K562 (cell line): ENCODE results near the gene BEST1. TPM values are rescaled to one million over a fixed set of nuclear protein-coding genes. Genes with fewer than 3 reads are reported as not detected.

Experiments used
- ATF4 ChIP-seq: fragments of 450-650 bp; formaldehyde crosslinking; IDR thresholded peaks from 2 replicates; pipeline ENCODE4 v1.4.0; 2022; ENCODE audit warnings: mild to moderate bottlenecking, moderate library complexity
- DMBX1 ChIP-seq: fragments of 250-450 bp; sonication (Bioruptor Pico); IDR thresholded peaks from 2 replicates; pipeline ENCODE4 v1.8.0; 2022; ENCODE audit warnings: inconsistent platforms, mild to moderate bottlenecking, moderate library complexity, borderline replicate concordance
- HDAC8 ChIP-seq: fragments of 450-650 bp; IDR thresholded peaks from 2 replicates; pipeline ENCODE4 v1.6.1; 2016; ENCODE audit warnings: mild to moderate bottlenecking, missing genetic modification characterization, moderate library complexity, missing compliant biosample characterization
- JUNB ChIP-seq: fragments of 450-650 bp; formaldehyde crosslinking; conservative IDR thresholded peaks from 2 replicates; pipeline ENCODE4 v1.4.0; 2020; ENCODE audit warnings: mild to moderate bottlenecking
- MCM2 ChIP-seq: fragments of 450-650 bp; IDR thresholded peaks from 2 replicates; pipeline ENCODE4 v1.6.1; 2017; ENCODE audit warnings: low read depth, mild to moderate bottlenecking
- MTA2 ChIP-seq: fragments of 450-650 bp; IDR thresholded peaks from 2 replicates; pipeline ENCODE4 v1.6.1; 2016; ENCODE audit warnings: low read depth
- NFRKB ChIP-seq: fragments of 450-650 bp; IDR thresholded peaks from 2 replicates; pipeline ENCODE4 v1.6.1; 2016; ENCODE audit warnings: low read depth
- NONO ChIP-seq, 2 experiments: fragments of 200-400 bp in 1 of 2; fragments of 450-650 bp in 1 of 2; formaldehyde crosslinking in 1 of 2; IDR thresholded peaks; 2 replicates each; pipeline ENCODE4 v1.6.1; 2017; ENCODE audit warnings: low read depth in 2 of 2, mild to moderate bottlenecking in 2 of 2, moderate library complexity in 2 of 2, low read length in 1 of 2
- RFX5 ChIP-seq: IDR thresholded peaks from 2 replicates; pipeline ENCODE4 v1.6.1; 2011; ENCODE audit warnings: low read depth, mild to moderate bottlenecking, improper control_type of control experiment, low read length
- SMAD3 ChIP-seq: fragments of 450-650 bp; formaldehyde crosslinking; conservative IDR thresholded peaks from 2 replicates; pipeline ENCODE4 v1.4.0; 2020; ENCODE audit warnings: mild to moderate bottlenecking
- SNRNP70 ChIP-seq: fragments of 200-400 bp; formaldehyde crosslinking; optimal IDR thresholded peaks from 2 replicates; pipeline ENCODE3; 2017; ENCODE audit warnings: low read depth, low read length
- TAF1 ChIP-seq: IDR thresholded peaks from 2 replicates; pipeline ENCODE4 v1.6.1; 2011; ENCODE audit warnings: mild to moderate bottlenecking, low read length, moderate library complexity; ENCODE audit not compliant: insufficient read depth, control insufficient read depth, severe bottlenecking; ENCODE audit errors: extremely low read depth
- ZC3H4 ChIP-seq: sonication (generic); formaldehyde crosslinking; IDR thresholded peaks from 2 replicates; pipeline ENCODE4 v1.9.0; 2021; ENCODE audit warnings: missing genetic modification reagents, borderline replicate concordance
- ZNF175 ChIP-seq: fragments of 200-800 bp; sonication (Bioruptor generic); IDR thresholded peaks from 2 replicates; pipeline ENCODE4 v1.6.1; 2016; ENCODE audit warnings: low read depth, mild to moderate bottlenecking, missing genetic modification characterization, missing compliant biosample characterization
- ZNF668 ChIP-seq: fragments of 250-450 bp; sonication (Bioruptor Pico); IDR thresholded peaks from 2 replicates; pipeline ENCODE4 v1.8.0; 2022; ENCODE audit warnings: mild to moderate bottlenecking, inconsistent platforms
- polyA plus RNA-seq, 8 experiments: library from polyadenylated mRNA; depleted of rRNA in 4 of 8; stranded (reverse) in 5 of 8; unstranded in 3 of 8; fragments of >200 nt; fragmentation: Nextera tagmentation in 2 of 8; fragmentation: Illumina TruSeq in 1 of 8; extraction: Ambion mirVana in 2 of 8; extraction: Trizol in 1 of 8; gene quantifications; 2 replicates each; pipeline versions ENCODE4 v1.2.1 to v1.2.3, GENCODE V29; 2011 to 2014; ENCODE audit warnings: inconsistent platforms in 1 of 8, missing spikeins in 1 of 8
- total RNA-seq, 7 experiments: library from RNA; depleted of rRNA in 6 of 7; stranded (reverse); fragments of >200 nt in 6 of 7; fragmentation: Illumina TruSeq in 2 of 7; extraction: Trizol in 2 of 7; gene quantifications; 2 replicates each; pipeline versions ENCODE4 v1.2.1 to v1.2.3, GENCODE V29; 2011 to 2021; ENCODE audit warnings: low replicate concordance in 1 of 7
- TF ChIP-seq, protein P1 (sequence below), 2 experiments: fragments of 450-650 bp; IDR thresholded peaks; 2 replicates each; pipeline ENCODE4 v1.6.1; 2018; ENCODE audit warnings: mild to moderate bottlenecking in 2 of 2, low read depth in 1 of 2; ENCODE audit not compliant: partially characterized antibody in 2 of 2
- TF ChIP-seq, protein P2 (sequence below): fragments of 250-450 bp; sonication (Bioruptor Pico); IDR thresholded peaks from 2 replicates; pipeline ENCODE4 v1.4.0; 2020; ENCODE audit warnings: borderline replicate concordance
- TF ChIP-seq, protein P3 (sequence below): fragments of 250-450 bp; sonication (Bioruptor Pico); IDR thresholded peaks from 2 replicates; pipeline ENCODE4 v1.4.0; 2020; ENCODE audit warnings: mild to moderate bottlenecking, moderate library complexity

BEST1 gene
- total and polyA plus RNA-seq, 9 of the 15 experiments (the other 6 are each of a cell fraction or from before 2014, with no cell fraction given): 0.07 to 1.3 (median 0.40) TPM

DNA sequence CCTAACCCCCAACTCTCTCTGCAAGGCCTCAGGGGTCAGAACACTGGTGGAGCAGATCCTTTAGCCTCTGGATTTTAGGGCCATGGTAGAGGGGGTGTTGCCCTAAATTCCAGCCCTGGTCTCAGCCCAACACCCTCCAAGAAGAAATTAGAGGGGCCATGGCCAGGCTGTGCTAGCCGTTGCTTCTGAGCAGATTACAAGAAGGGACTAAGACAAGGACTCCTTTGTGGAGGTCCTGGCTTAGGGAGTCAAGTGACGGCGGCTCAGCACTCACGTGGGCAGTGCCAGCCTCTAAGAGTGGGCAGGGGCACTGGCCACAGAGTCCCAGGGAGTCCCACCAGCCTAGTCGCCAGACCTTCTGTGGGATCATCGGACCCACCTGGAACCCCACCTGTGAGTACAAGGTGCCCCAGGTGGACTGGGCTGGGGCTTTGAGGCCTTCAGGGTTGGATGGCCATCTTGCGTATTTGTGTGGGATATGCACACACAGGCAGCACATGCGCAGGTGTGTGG is at the start of gene BEST1 (continued):
- TF ChIP-seq ZNF668 (CRISPR knock-in tag): 0 out of 2 replicates have a peak, but pooled peaks have one; percentile 40
- TF ChIP-seq, protein P1, sequence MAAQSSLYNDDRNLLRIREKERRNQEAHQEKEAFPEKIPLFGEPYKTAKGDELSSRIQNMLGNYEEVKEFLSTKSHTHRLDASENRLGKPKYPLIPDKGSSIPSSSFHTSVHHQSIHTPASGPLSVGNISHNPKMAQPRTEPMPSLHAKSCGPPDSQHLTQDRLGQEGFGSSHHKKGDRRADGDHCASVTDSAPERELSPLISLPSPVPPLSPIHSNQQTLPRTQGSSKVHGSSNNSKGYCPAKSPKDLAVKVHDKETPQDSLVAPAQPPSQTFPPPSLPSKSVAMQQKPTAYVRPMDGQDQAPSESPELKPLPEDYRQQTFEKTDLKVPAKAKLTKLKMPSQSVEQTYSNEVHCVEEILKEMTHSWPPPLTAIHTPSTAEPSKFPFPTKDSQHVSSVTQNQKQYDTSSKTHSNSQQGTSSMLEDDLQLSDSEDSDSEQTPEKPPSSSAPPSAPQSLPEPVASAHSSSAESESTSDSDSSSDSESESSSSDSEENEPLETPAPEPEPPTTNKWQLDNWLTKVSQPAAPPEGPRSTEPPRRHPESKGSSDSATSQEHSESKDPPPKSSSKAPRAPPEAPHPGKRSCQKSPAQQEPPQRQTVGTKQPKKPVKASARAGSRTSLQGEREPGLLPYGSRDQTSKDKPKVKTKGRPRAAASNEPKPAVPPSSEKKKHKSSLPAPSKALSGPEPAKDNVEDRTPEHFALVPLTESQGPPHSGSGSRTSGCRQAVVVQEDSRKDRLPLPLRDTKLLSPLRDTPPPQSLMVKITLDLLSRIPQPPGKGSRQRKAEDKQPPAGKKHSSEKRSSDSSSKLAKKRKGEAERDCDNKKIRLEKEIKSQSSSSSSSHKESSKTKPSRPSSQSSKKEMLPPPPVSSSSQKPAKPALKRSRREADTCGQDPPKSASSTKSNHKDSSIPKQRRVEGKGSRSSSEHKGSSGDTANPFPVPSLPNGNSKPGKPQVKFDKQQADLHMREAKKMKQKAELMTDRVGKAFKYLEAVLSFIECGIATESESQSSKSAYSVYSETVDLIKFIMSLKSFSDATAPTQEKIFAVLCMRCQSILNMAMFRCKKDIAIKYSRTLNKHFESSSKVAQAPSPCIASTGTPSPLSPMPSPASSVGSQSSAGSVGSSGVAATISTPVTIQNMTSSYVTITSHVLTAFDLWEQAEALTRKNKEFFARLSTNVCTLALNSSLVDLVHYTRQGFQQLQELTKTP (IDR thresholded peaks at IDR 0.05; ENCODE audit: low read depth in 1 of 2, partially characterized antibody in 2 of 2): peak in 1 of 2 experiments; percentile 6
- TF ChIP-seq ZNF175: 0 out of 2 replicates have a peak, but pooled peaks have one; percentile 53
- TF ChIP-seq SMAD3 (CRISPR knock-in tag): 0 out of 2 replicates have a peak, but pooled peaks have one; percentile 34
- peak; percentile 60; the same call in 1 of the 2 replicates for TF ChIP-seq DMBX1 (CRISPR knock-in tag)
- TF ChIP-seq, protein P2, sequence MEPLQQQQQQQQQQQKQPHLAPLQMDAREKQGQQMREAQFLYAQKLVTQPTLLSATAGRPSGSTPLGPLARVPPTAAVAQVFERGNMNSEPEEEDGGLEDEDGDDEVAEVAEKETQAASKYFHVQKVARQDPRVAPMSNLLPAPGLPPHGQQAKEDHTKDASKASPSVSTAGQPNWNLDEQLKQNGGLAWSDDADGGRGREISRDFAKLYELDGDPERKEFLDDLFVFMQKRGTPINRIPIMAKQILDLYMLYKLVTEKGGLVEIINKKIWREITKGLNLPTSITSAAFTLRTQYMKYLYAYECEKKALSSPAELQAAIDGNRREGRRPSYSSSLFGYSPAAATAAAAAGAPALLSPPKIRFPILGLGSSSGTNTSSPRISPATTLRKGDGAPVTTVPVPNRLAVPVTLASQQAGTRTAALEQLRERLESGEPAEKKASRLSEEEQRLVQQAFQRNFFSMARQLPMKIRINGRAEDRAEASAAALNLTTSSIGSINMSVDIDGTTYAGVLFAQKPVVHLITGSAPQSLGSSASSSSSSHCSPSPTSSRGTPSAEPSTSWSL: 0 out of 2 replicates have a peak, but pooled peaks have one; percentile 13
- TF ChIP-seq MCM2: no peak
- peak; percentile 93 for TF ChIP-seq HDAC8 (tag)
- TF ChIP-seq MTA2: no peak
- peak; percentile 97; the same call in 1 of the 2 replicates for TF ChIP-seq NFRKB
- TF ChIP-seq NONO (IDR thresholded peaks at IDR 0.05; ENCODE audit: low read depth in 2 of 2, low read length in 1 of 2): no peak
- TF ChIP-seq, protein P3, sequence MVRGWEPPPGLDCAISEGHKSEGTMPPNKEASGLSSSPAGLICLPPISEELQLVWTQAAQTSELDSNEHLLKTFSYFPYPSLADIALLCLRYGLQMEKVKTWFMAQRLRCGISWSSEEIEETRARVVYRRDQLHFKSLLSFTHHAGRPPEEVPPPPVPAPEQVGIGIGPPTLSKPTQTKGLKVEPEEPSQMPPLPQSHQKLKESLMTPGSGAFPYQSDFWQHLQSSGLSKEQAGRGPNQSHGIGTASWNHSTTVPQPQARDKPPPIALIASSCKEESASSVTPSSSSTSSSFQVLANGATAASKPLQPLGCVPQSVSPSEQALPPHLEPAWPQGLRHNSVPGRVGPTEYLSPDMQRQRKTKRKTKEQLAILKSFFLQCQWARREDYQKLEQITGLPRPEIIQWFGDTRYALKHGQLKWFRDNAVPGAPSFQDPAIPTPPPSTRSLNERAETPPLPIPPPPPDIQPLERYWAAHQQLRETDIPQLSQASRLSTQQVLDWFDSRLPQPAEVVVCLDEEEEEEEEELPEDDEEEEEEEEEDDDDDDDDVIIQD: 0 out of 2 replicates have a peak, but pooled peaks have one; percentile 18
- TF ChIP-seq TAF1: no peak
- no peak for TF ChIP-seq SNRNP70
- no peak for TF ChIP-seq JUNB (CRISPR knock-in tag)
- TF ChIP-seq RFX5: no peak
- peak; percentile 72 for TF ChIP-seq ZC3H4 (CRISPR knock-in tag)
- peak; percentile 22; the same call in 1 of the 2 replicates for TF ChIP-seq ATF4 (CRISPR knock-in tag)
